BE2C (cell line): ENCODE measurements around the gene AAGAB.

Source experiments
- DNase-seq: peaks from one replicate; pipeline ENCODE4 v3.0.0-alpha.2; 2020
- H3K27me3 ChIP-seq: fragments of 250-450 bp; sonication (Bioruptor Pico); 2 replicates; pipeline ENCODE4 v1.5.1; 2020; ENCODE audit warnings: mild to moderate bottlenecking
- H3K36me3 ChIP-seq: fragments of 250-450 bp; sonication (Bioruptor Pico); 2 replicates; pipeline ENCODE4 v1.5.1; 2020; ENCODE audit warnings: mild to moderate bottlenecking
- H3K4me1 ChIP-seq: fragments of 250-450 bp; sonication (Bioruptor Pico); 2 replicates; pipeline ENCODE4 v1.5.1; 2020
- H3K4me3 ChIP-seq: 2 replicates; pipeline ENCODE4 v1.5.1; 2011; ENCODE audit warnings: low read depth, low read length
- H3K9me3 ChIP-seq: fragments of 250-450 bp; sonication (Bioruptor Pico); 2 replicates; pipeline ENCODE4 v1.5.1; 2020
- TF ChIP-seq, protein P1 (sequence below): IDR thresholded peaks from 2 replicates; pipeline ENCODE4 v1.5.1; 2012; ENCODE audit warnings: mild to moderate bottlenecking, low read depth, low read length

Gene AAGAB

DNA sequence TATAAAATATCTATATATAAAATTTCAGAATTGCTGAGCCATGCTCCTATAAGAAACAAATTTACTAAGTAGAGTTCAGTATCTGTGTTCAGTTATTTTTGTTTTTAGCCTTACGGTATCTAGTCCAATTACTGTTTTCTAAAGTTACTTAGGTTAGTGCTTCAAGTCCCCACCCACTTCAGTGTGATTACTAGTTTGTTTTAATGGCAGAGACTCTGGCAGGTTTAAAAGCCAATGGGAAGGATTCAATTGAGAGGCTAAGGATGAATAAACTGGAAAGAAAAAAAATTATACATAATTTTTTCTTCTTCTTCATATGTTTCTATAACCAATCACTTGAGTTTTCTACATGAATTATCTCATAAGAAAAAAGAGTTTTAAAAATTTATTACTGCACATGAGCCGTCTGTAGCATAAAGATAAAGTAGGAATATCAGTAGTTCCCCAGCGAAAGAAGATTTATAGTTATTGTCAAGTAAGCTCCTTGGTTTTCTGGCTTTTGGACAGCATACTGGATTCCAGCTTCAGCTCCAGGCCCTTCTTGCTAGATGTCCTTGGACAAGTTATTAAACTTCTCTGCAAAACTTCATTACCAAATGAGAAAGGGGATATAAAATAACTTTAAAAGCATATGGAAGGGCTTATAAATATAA lies 46.8 kb downstream of the AAGAB start:
- H3K4me1 ChIP-seq, result no peaks in the 10 kb centered on the region
- peaks cover 4% of the 10 kb centered on the region for H3K36me3 ChIP-seq
- no peak for DNase-seq
- H3K27me3 ChIP-seq, result no peaks in the 10 kb centered on the region
- no peak overlapping the region for H3K4me3 ChIP-seq
- TF ChIP-seq, protein P1, sequence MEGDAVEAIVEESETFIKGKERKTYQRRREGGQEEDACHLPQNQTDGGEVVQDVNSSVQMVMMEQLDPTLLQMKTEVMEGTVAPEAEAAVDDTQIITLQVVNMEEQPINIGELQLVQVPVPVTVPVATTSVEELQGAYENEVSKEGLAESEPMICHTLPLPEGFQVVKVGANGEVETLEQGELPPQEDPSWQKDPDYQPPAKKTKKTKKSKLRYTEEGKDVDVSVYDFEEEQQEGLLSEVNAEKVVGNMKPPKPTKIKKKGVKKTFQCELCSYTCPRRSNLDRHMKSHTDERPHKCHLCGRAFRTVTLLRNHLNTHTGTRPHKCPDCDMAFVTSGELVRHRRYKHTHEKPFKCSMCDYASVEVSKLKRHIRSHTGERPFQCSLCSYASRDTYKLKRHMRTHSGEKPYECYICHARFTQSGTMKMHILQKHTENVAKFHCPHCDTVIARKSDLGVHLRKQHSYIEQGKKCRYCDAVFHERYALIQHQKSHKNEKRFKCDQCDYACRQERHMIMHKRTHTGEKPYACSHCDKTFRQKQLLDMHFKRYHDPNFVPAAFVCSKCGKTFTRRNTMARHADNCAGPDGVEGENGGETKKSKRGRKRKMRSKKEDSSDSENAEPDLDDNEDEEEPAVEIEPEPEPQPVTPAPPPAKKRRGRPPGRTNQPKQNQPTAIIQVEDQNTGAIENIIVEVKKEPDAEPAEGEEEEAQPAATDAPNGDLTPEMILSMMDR, result no peak
- no peaks in the 10 kb centered on the region for H3K9me3 ChIP-seq

DNA sequence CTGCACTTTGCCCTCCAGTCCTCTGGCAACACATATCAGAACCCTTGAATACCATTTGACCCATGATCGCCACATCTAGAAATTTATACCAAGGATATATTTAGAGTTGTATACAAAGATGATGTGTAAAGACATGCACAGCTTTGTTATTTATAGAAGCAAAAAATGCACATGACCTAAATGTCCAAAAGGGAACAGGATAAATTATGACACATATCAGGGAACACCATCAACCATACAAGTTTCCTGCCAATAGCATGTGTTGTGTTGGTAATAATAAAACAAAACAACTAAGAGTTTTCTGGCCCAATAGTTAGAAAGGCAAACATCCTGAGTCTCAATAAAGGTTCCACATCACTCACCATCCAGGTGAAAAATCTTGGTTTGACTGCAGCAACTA lies 51.5 kb downstream of the AAGAB start:
- Histone ChIP-seq H3K4me1 (no peaks in the 10 kb centered on the region), H3K27me3 (no peaks in the 10 kb centered on the region), H3K4me3 (no peak overlapping the region), H3K9me3 (no peaks in the 10 kb centered on the region), H3K36me3 (no peaks in the 10 kb centered on the region; the same call in 1 of the 2 replicates)
- no peak for DNase-seq
- TF ChIP-seq, protein P1, result no peak

DNA sequence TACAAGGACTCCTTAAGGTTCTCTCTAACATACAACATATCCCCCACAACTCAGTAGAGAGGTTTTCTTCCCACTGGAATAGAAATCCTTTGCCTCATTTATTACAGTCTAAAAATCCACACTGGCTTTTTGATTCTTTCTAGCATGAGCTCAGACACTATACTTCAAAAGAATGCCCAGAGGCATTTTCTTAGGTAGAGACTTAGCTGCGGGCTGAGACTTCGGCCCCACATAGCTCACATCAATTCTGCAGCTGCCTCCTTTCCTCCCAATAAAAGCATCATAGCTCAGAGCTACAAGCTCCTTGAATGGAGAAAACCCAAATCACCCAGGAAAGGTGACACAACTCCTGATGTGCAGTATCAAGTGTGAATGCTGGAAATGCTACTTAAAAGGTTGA lies 52.4 kb downstream of the AAGAB start:
- TF ChIP-seq, protein P1, result no peak
- no peak overlapping the region for H3K4me3 ChIP-seq
- H3K4me1 ChIP-seq, result no peaks in the 10 kb centered on the region
- no peaks in the 10 kb centered on the region for H3K36me3 ChIP-seq
- H3K27me3 ChIP-seq, result no peaks in the 10 kb centered on the region
- no peak for DNase-seq
- no peaks in the 10 kb centered on the region for H3K9me3 ChIP-seq

DNA sequence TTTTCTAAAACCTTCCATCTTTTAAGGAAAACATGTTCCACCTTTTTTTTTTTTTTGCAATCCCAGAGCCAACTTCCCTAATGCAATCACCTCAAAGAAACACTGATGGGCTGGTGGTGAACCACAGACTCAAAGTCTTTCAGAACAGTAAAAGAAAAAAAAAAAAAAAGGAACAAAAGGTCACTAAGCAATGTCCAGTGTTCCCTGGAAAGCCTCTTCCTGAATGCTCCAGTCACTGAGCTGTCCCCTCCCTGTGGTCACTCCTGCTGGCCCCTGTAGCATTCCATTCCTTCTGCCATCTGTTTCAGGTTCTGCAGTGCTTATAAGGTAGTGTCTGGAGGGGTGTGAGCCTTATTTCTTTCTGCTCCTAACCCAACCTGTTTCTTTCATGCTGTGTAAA lies 53.3 kb downstream of the AAGAB start:
- Histone ChIP-seq H3K4me3 (no peak overlapping the region), H3K4me1 (no peaks in the 10 kb centered on the region), H3K36me3 (no peaks in the 10 kb centered on the region), H3K9me3 (no peaks in the 10 kb centered on the region), H3K27me3 (no peaks in the 10 kb centered on the region)
- no peak for DNase-seq
- TF ChIP-seq, protein P1, result no peak

DNA sequence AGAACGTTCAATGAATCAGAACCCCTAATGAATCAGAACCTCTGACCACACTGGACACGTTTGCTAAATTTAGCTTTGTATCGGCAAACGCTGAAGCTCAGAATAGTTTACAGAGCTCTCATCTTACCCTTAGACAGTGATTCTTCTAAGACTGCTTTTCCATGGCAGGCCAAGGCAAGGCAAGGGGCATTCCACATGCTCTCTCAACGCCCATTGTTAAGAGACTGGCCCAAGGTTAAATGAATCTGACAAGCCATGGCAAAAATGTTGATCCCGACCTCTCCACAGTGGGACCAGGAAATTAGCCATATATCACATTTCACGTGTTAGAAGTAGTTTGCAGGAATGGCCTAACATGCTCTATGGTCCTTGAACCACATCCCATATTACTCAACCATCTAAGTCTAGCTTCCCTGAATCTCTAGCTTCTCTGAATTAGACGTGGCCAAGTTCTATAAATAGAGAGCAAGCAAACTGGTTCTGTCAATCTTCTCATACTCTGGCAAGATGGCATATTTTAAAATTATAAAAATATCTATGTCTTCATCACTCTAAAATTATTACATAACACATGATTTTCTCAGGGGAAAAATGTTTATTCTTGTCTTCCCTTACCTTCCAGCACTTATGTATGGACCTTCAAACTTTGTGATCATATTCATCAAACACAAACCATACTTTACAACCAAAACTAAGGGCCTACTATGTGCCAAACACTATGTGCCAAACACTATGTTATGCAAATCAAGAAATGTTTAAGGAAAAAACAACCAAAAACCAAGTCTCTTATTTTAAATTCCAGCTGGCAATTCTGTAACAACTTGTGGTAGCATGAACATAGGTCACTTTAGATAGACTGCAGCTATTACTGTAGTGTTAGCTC lies 54.3 kb downstream of the AAGAB start:
- H3K36me3 ChIP-seq, result no peaks in the 10 kb centered on the region

More for the DNA sequence above, 54.3 kb downstream of the AAGAB start:
- no peak for DNase-seq
- H3K27me3 ChIP-seq, result no peaks in the 10 kb centered on the region
- H3K4me3 ChIP-seq, result no peak overlapping the region
- TF ChIP-seq, protein P1, result no peak
- H3K9me3 ChIP-seq, result no peaks in the 10 kb centered on the region
- H3K4me1 ChIP-seq, result no peaks in the 10 kb centered on the region
